HG02678 (cell line): Measurements from ENCODE around the gene WWOX.

ENCODE experiments used
- ATAC-seq: cut with Tn5 transposase; IDR thresholded peaks from one replicate; pipeline ENCODE4 v1.9.1; 2021; ENCODE audit warnings: mild to moderate bottlenecking, moderate library complexity; ENCODE audit not compliant: unreplicated experiment

Gene WWOX

DNA sequence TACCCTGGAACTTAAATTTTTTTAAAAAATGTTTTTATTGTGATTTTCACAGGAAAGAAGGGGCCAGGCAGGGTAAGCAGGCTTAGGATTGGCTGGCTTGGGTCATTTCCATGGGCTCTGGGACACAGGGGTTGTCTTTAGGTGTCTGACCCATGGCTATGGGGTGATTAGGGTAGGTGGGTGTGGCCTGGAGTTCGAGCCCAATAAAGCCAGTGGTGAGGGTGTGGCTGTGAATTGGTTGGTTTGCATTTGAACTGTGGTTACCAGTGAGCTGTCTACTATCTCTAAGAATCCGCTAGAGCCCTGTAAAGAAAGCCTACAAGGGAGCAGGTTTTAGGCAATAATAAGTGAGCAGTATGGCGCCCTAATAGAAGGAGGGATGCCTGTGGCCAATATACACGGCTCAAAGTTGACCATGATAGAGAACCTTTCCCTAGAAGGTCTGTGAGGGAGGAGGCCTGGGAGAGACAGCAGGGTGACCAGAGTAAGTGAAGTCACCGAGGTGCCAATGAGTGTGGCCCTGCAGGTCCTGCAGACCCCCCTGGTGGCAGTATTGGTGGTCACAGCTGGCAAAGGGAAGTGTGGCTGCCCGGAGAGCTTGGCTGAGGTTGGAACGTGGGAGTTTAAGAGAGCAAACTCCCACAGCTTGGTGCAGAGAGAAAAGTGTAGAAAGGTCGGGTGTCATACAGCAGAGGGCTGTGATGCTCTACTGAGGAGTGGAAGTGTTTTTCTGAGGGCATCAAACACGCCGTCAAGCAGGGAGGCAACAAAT, 454.0 kb downstream of the WWOX start:
- ATAC-seq: no peak

GRCh38 chr16:78556421-78556820, 457.0 kb downstream of the WWOX start:
- no peak for ATAC-seq

GRCh38 chr16:78560997-78561396, 461.5 kb downstream of the WWOX start:
- ATAC-seq: no peak

GRCh38 chr16:78562111-78562510, 462.7 kb downstream of the WWOX start:
- ATAC-seq: no peak

DNA sequence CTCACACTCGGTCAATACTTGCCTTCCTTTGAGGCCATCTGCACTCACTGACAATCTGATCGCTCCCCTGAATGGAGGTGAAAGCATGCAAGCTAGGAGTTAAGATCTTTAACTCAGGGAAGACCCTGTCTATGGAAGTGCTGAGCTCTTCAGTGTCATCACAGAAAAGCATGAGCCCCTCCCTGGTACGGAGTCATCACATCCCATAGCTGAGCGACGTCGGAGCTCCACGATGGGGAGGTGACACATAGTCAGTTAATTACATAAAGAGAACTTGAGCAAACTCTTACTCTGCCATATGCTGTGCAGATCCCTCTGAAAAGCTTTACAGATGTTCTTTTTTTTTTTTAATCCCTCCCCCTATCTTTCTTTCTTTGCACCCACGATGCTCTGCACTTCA, 463.2 kb downstream of the WWOX start:
- ATAC-seq: no peak

DNA sequence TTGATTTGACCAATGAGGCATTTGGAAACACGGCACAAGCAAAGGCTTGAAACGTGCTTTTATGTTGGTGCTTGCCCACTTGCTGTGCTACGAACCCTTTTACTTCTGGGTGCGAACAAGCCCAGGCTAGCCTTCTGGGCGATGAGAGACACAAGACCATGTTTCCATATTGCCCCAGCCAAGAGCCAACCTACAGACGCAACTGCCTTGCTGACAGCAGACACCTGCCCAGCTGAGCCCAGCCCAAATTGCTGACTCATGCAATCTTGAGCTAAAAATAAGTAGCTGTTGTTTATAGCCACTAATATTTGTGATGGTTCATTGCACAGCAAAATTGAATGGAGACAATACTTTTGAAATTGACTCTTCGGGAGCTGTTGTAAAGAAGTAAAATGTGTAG, 464.5 kb downstream of the WWOX start:
- ATAC-seq: no peak

DNA sequence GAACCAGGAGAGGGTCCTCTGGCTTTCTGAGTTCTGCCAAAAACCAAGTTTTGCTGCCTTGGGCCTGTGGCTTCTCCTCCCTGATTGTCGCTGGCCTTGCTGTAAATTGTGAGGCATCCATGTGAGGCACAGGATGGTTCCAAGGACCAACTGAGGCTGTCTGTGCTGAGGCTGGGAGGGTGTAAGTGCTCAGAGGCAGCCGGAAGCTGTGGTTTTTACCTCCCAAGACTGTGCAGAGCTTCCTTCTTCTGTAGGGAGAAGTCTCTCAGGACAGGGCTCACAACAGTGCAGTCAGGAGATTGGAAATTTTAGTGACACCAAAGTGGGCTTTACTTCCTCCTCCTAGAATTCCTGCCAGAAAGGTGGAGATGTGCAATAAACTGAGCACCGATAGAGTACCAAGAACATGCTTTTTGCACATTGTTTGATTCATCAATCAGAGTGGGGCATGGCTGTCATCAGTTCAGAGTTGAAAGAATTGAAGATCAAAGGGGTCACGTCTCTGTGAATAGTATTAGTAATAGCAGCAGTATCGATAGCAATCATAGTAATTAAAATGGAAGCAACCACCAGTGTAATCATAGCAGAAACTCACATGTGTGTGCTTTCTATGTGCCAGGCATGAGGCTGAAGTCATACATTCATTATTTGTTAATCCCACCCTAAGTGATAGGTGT, 467.1 kb downstream of the WWOX start:
- no peak for ATAC-seq

GRCh38 chr16:78570399-78571141, 471.1 kb downstream of the WWOX start:
- ATAC-seq: no peak

DNA sequence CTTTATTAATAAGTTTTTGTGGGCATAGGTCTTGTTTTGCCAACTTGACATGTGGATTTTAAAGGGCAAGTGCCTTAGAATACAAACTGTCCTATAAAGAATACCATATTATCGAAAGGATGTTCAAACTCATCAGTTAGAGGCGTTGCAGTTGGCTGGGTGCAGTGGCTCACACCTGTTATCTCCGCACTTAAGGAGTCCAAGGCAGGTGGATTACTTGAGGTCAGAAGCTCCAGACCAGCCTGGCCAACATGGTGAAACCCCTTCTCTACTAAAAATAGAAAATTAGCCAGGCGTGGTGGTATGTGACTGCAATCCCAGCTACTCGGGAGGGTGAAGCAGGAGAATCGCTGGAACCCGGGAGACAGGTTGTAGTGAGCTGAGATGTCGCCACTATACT, 472.0 kb downstream of the WWOX start:
- no peak for ATAC-seq

GRCh38 chr16:78571898-78572358, 472.5 kb downstream of the WWOX start:
- ATAC-seq: no peak

- peak; percentile 59 for ATAC-seq
Measured at GRCh38 chr16:78574571-78574970, 475.1 kb downstream of the WWOX start.

GRCh38 chr16:78576941-78577340, 477.5 kb downstream of the WWOX start:
- ATAC-seq: no peak

- no peak for ATAC-seq
Measured at GRCh38 chr16:78577630-78578029, 478.2 kb downstream of the WWOX start.

DNA sequence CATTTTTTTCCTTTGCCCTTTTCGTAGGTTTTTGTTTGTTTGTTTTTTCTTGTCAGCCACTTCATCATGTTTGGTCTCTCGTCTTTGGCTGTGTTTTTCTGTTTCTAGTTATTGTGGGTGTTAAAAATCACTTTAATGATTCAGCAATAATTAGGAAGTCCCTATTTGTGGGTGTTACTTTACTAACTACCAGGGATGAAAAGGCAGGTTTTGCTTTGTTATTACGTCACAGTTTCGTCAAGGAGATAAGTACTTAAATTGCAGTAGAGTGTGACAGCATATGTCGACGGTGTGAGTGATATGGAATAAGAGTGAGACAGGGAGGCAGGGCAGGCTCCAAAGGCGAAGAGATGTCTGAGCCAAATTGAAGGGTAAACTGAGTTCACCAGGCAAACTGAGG, 479.6 kb downstream of the WWOX start:
- no peak for ATAC-seq

- ATAC-seq: no peak
Measured at GRCh38 chr16:78583441-78583840, 484.0 kb downstream of the WWOX start.

- ATAC-seq: no peak
Measured at GRCh38 chr16:78584213-78584860, 484.9 kb downstream of the WWOX start.

DNA sequence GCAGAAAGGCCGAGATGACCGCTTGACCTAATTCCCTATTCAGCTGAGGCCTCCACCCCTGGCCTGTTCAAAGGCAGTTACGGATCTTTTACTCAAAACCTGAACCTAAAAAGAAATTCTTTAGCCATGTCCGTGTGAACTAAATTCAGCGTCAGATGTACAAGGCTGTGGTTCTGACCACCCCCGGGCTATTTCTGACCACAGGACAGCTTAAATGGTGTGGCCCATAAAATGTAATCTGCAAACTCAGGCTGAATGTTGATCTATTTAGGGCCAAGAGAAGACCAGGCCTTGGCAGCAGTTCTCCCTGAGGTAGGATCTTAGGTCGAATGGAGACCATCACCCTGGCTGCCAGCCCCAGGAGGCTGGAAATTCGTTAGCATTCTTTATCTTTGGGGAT, 485.5 kb downstream of the WWOX start:
- no peak for ATAC-seq

- no peak for ATAC-seq
Measured at GRCh38 chr16:78589331-78589730, 489.9 kb downstream of the WWOX start.

DNA sequence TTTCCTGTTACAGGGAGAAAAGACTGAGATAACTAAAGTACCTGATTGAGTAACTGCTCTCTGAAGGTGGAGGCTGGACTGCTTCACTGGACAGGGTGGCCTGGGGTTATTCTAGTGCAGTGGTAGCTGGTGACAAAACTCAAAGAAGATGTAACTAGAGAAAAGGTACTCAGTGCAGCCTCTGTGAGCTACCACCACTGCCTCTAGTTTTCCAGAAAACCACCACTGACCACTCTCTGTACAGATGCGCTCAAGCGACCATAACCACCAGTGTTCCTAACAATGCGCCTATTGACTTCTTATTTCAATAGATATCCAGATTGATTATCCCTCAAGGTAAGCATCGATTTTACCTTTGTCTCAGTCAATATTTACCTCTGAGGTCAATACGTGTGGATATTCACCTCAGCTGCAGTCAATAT, 492.2 kb downstream of the WWOX start:
- ATAC-seq: no peak

- no peak for ATAC-seq
Measured at GRCh38 chr16:78592111-78592510, 492.7 kb downstream of the WWOX start.

DNA sequence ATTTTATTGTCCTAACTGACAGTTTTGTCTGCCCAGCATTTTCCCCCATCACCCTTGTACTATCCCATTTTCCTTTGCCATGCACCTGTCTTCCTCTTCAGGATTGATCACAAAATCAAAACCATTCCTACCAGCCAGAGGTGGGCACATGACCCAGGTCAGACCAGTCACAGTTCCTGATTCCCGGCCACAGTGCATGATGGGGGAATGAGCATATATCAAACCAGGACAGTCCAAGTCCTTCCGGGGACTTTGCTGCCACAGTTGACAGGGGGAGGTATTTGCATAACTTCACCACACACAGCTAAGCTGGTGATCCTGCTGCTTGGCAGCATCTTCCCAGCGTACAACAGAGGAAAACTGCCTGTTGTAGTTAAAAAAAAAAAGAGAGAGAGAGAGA, 493.9 kb downstream of the WWOX start:
- ATAC-seq: no peak
